SK-N-SH treated with all-trans-retinoic acid at 6 μM for 48 hours (cell line): ENCODE data around the gene PLXNB1.

Experiments used
- ATAC-seq: fragments of 200-7000 bp; cut with Tn5 transposase; 3 replicates; pipeline ENCODE4 v1.9.1; 2020; ENCODE audit warnings: mild to moderate bottlenecking, moderate library complexity
- ARNTL ChIP-seq: fragments of 450-650 bp; formaldehyde crosslinking; IDR thresholded peaks from 2 replicates; pipeline ENCODE4 v1.5.0; 2020; ENCODE audit warnings: low read depth, mild to moderate bottlenecking, moderate library complexity, borderline replicate concordance
- BACH2 ChIP-seq: fragments of 250-450 bp; sonication (Bioruptor Pico); IDR thresholded peaks from 2 replicates; pipeline ENCODE4 v1.9.0; 2021; ENCODE audit warnings: mild to moderate bottlenecking, borderline replicate concordance
- CREB5 ChIP-seq: fragments of 250-450 bp; sonication (Bioruptor Pico); IDR thresholded peaks from 2 replicates; pipeline ENCODE4 v1.5.1; 2020; ENCODE audit warnings: low read depth, mild to moderate bottlenecking, moderate library complexity
- CSDC2 ChIP-seq: fragments of 250-450 bp; sonication (Bioruptor Pico); IDR thresholded peaks from 2 replicates; pipeline ENCODE4 v1.5.0; 2020; ENCODE audit warnings: mild to moderate bottlenecking, moderate library complexity
- CSRNP3 ChIP-seq: fragments of 250-450 bp; sonication (Bioruptor Pico); IDR thresholded peaks from 2 replicates; pipeline ENCODE4 v1.5.1; 2021; ENCODE audit warnings: mild to moderate bottlenecking, moderate library complexity
- ESRRG ChIP-seq: fragments of 250-450 bp; sonication (Bioruptor Pico); IDR thresholded peaks from 2 replicates; pipeline ENCODE4 v1.6.1; 2021; ENCODE audit warnings: mild to moderate bottlenecking
- ISL1 ChIP-seq: fragments of 250-450 bp; sonication (Bioruptor Pico); IDR thresholded peaks from 2 replicates; pipeline ENCODE4 v2.1.2; 2022; ENCODE audit warnings: mild to moderate bottlenecking, moderate library complexity
- OSR1 ChIP-seq: fragments of 250-450 bp; sonication (Bioruptor Pico); IDR thresholded peaks from 2 replicates; pipeline ENCODE4 v1.8.0; 2022; ENCODE audit warnings: moderate library complexity, mild to moderate bottlenecking, inconsistent platforms
- POU6F1 ChIP-seq: fragments of 250-450 bp; sonication (Bioruptor Pico); IDR thresholded peaks from 2 replicates; pipeline ENCODE4 v1.8.0; 2021; ENCODE audit warnings: low read depth, mild to moderate bottlenecking, moderate library complexity, borderline replicate concordance
- PPARA ChIP-seq: fragments of 250-450 bp; sonication (Bioruptor Pico); IDR thresholded peaks from 2 replicates; pipeline ENCODE4 v1.5.0; 2020; ENCODE audit warnings: mild to moderate bottlenecking, borderline replicate concordance
- SNAI2 ChIP-seq: fragments of 250-450 bp; sonication (Bioruptor Pico); IDR thresholded peaks from 2 replicates; pipeline ENCODE4 v1.5.0; 2020; ENCODE audit warnings: mild to moderate bottlenecking, moderate library complexity
- ZC3H10 ChIP-seq: fragments of 250-450 bp; sonication (Bioruptor Pico); IDR thresholded peaks from 2 replicates; pipeline ENCODE4 v1.5.1; 2021; ENCODE audit warnings: mild to moderate bottlenecking, moderate library complexity
- ZFP3 ChIP-seq: fragments of 250-450 bp; sonication (Bioruptor Pico); IDR thresholded peaks from 2 replicates; pipeline ENCODE4 v1.5.0; 2020; ENCODE audit warnings: mild to moderate bottlenecking, moderate library complexity
- ZNF8 ChIP-seq: fragments of 450-650 bp; formaldehyde crosslinking; IDR thresholded peaks from 2 replicates; pipeline ENCODE4 v1.5.0; 2020; ENCODE audit warnings: mild to moderate bottlenecking, moderate library complexity
- TF ChIP-seq, protein P1 (sequence below): fragments of 250-450 bp; sonication (Bioruptor Pico); IDR thresholded peaks from 2 replicates; pipeline ENCODE4 v1.5.0; 2020; ENCODE audit warnings: mild to moderate bottlenecking, moderate library complexity
- TF ChIP-seq, protein P2 (sequence below): fragments of 250-450 bp; sonication (Bioruptor Pico); IDR thresholded peaks from 2 replicates; pipeline ENCODE4 v1.8.0; 2020; ENCODE audit warnings: mild to moderate bottlenecking, moderate library complexity, borderline replicate concordance

PLXNB1 gene

DNA sequence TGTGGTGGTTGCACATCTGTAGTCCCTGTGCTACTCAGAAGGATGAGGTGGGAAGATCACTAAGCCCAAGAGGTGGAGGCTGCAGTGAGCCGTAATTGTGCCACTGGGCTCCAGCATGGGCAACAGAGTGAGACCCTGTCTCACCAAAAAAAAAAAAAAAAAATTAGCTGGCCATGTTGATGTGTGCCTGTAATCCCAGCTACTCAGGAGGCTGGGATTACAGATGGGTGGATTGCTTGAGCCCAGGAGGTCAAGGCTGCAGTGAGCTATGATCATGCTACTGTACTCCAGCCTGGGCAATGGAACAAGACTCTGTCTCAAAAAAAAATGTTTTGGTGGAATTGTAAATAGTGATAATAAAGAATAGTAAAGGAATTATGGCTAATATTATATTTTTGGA, 26.6 kb upstream of the PLXNB1 start:
- TF ChIP-seq, protein P1, sequence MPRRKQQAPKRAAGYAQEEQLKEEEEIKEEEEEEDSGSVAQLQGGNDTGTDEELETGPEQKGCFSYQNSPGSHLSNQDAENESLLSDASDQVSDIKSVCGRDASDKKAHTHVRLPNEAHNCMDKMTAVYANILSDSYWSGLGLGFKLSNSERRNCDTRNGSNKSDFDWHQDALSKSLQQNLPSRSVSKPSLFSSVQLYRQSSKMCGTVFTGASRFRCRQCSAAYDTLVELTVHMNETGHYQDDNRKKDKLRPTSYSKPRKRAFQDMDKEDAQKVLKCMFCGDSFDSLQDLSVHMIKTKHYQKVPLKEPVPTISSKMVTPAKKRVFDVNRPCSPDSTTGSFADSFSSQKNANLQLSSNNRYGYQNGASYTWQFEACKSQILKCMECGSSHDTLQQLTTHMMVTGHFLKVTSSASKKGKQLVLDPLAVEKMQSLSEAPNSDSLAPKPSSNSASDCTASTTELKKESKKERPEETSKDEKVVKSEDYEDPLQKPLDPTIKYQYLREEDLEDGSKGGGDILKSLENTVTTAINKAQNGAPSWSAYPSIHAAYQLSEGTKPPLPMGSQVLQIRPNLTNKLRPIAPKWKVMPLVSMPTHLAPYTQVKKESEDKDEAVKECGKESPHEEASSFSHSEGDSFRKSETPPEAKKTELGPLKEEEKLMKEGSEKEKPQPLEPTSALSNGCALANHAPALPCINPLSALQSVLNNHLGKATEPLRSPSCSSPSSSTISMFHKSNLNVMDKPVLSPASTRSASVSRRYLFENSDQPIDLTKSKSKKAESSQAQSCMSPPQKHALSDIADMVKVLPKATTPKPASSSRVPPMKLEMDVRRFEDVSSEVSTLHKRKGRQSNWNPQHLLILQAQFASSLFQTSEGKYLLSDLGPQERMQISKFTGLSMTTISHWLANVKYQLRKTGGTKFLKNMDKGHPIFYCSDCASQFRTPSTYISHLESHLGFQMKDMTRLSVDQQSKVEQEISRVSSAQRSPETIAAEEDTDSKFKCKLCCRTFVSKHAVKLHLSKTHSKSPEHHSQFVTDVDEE (CRISPR knock-in tag) = no peak
- TF ChIP-seq ZC3H10 = no peak
- no peak for TF ChIP-seq CSDC2 (CRISPR knock-in tag)
- no peak for TF ChIP-seq ESRRG (CRISPR knock-in tag)
- TF ChIP-seq ZFP3 (CRISPR knock-in tag) = no peak
- no peak for TF ChIP-seq SNAI2 (CRISPR knock-in tag)
- TF ChIP-seq ISL1 = no peak
- no peak for TF ChIP-seq ARNTL (CRISPR knock-in tag)
- TF ChIP-seq ZNF8 (CRISPR knock-in tag) = no peak
- no peak for TF ChIP-seq BACH2 (CRISPR knock-in tag)
- ATAC-seq = no peak

DNA sequence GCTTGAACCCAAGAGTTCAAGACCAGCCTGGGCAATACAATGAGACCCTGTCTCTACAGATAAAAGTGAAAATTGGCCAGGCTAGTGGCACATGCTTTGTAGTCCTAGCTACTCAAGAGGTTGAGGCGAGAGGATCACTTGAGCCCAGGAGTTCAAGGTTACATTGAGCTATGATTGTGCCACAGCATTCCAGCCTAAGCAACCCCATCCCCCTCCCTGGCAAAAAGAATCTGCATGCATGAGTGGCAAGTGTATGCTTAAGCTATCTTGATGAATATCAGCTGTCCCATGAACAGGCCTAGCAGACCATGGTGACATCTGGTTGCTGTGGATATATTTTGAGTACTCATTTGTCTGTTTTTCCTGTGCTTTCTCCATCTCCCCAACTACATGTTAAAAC, 21.4 kb upstream of the PLXNB1 start:
- TF ChIP-seq ZFP3 (CRISPR knock-in tag) = no peak
- no peak for TF ChIP-seq OSR1 (CRISPR knock-in tag)
- TF ChIP-seq PPARA (CRISPR knock-in tag) = no peak
- no peak for TF ChIP-seq CREB5 (CRISPR knock-in tag)
- no peak for TF ChIP-seq ISL1
- no peak for TF ChIP-seq CSDC2 (CRISPR knock-in tag)
- no peak for TF ChIP-seq BACH2 (CRISPR knock-in tag)
- TF ChIP-seq ESRRG (CRISPR knock-in tag) = no peak
- TF ChIP-seq, protein P1 (CRISPR knock-in tag) = no peak
- TF ChIP-seq, protein P2, sequence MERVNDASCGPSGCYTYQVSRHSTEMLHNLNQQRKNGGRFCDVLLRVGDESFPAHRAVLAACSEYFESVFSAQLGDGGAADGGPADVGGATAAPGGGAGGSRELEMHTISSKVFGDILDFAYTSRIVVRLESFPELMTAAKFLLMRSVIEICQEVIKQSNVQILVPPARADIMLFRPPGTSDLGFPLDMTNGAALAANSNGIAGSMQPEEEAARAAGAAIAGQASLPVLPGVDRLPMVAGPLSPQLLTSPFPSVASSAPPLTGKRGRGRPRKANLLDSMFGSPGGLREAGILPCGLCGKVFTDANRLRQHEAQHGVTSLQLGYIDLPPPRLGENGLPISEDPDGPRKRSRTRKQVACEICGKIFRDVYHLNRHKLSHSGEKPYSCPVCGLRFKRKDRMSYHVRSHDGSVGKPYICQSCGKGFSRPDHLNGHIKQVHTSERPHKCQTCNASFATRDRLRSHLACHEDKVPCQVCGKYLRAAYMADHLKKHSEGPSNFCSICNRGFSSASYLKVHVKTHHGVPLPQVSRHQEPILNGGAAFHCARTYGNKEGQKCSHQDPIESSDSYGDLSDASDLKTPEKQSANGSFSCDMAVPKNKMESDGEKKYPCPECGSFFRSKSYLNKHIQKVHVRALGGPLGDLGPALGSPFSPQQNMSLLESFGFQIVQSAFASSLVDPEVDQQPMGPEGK (CRISPR knock-in tag) = no peak
- TF ChIP-seq SNAI2 (CRISPR knock-in tag) = no peak
- TF ChIP-seq POU6F1 (CRISPR knock-in tag) = no peak
- TF ChIP-seq ZNF8 (CRISPR knock-in tag) = no peak
- TF ChIP-seq CSRNP3 = no peak
- ATAC-seq = no peak
